GM12891 (cell line): ENCODE measurements around the gene MDM2.

Source experiments
- POLR2A ChIP-seq: IDR thresholded peaks from 2 replicates; pipeline ENCODE4 v1.6.1; 2011; ENCODE audit warnings: low read depth, low read length, control low read depth
- POLR2AphosphoS5 ChIP-seq: IDR thresholded peaks from 2 replicates; pipeline ENCODE4 v1.6.1; 2011; ENCODE audit warnings: low read depth, low read length, control low read depth
- TAF1 ChIP-seq: IDR thresholded peaks from 2 replicates; pipeline ENCODE4 v1.6.1; 2011; ENCODE audit warnings: low read depth, low read length, control low read depth

DNA sequence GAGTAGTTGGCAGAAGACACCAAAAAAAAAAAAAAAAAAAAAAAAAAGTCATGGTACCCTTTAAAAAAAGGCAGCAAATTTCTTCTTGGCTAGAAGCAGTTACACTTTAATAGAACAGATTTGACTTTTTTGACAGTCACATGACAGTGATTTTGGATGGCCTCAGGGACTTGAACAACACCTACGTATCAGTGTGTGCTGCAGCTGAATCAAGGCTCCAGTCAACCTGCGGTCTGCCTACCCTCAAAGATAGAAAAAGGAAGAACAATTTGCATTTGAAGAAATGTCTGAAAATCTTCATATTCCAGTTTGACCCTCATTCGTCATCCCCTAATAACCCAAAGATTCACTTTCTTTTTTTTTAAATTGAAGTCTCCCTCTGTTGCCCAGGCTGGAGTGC lies 53.9 kb downstream of the MDM2 start:
- no peak for TF ChIP-seq POLR2A
- TF ChIP-seq TAF1: no peak
- TF ChIP-seq POLR2AphosphoS5: no peak
